Measurements from ENCODE around the gene PTGIS. TPM values are rescaled to one million over a fixed set of nuclear protein-coding genes. Genes with fewer than 3 reads are reported as not detected.

The PTGIS gene
- total RNA-seq, 1 experiment from 2014 or later = 26.9 TPM

DNA sequence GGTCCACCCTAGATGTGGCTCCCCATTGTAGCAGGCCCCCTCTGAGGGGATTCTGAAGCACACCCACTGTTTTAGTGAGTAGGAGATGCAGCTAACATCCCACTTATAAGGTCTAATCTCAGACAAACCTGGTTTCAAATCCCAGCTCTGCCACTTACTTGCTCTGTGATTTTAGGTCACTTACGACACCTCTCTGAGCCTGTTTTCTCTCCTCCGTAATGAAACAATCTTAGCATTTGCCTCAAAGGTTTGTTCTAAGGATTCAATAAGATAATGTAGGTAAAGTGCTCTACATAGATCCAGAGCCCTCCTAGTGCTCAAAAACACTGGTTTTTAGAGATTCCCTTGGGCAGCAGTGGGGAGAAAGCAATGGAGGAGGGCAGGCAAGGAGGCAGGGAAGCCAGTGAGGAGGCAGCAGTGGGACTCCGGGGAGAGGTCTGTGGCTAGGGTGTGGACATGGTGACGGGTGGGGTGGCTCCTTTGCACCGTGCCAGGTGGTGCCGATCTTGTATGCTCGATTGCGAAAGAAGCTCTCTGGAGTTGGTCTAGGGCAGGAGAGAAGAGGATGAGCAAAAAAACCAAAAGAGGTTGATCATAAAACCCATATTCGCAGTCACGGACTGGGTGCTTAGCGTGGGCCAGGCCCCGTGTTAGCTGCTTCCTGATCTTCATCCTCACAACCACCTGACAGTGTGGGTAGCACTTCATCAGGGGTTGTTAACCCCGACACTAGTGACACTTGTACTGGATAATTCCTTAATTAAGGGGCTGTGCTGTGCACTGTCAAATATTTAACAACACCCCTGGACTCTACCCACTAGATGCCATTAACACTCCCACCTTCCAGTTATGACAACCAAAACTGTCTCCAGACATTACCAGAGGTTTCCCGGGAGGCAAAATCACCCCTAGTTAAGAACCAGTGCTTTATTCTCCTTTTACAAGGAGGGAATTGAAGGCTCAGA lies 16.8 kb upstream of the PTGIS start:
- peaks cover 97% of the 10 kb centered on the region for H3K4me1 ChIP-seq (replicated peaks; ENCODE audit: insufficient read depth)
- peaks cover 76% of the 10 kb centered on the region for H3F3A ChIP-seq (ENCODE audit: insufficient read depth, low read depth)
- H3K4me2 ChIP-seq = peak overlapping the region; percentile 53
- intact Hi-C loops (cut with micrococcal nuclease; ENCODE audit: unreplicated experiment) = no loop called here
- H3K27ac ChIP-seq = peak overlapping the region; percentile 94
- H4K20me1 ChIP-seq (ENCODE audit: insufficient read depth) = no peaks in the 10 kb centered on the region
- peaks cover 7% of the 10 kb centered on the region for H3K9me3 ChIP-seq (ENCODE audit: insufficient read depth, low read depth)
- ChIA-PET CTCF (interaction anchor here (0.5 to 1.9 kb wide), 4 partner anchors 19 to 385 kb away, joined by 3 to 7 read pairs (median 4); no protein-coding TSS in a partner anchor), POLR2A (ENCODE audit: unreplicated experiment) (interaction anchor here (0.6 to 0.9 kb wide), 2 partner anchors 10 to 14 kb away, joined by 5 read pairs; no protein-coding TSS in a partner anchor)
- H3K36me3 ChIP-seq (ENCODE audit: low read depth) = no peaks in the 10 kb centered on the region; the same call in 1 of the 2 replicates
- H3K79me2 ChIP-seq (ENCODE audit: low read depth) = peaks cover under 1% of the 10 kb centered on the region; the same call in 1 of the 2 replicates
- no peak overlapping the region; the same call in 1 of the 2 replicates for H2AFZ ChIP-seq
- H3K27me3 ChIP-seq (ENCODE audit: insufficient read depth, low read depth) = no peaks in the 10 kb centered on the region
- no peak for TF ChIP-seq CTCF (conservative IDR thresholded peaks at IDR 0.05)
- no peak for TF ChIP-seq EZH2 (IDR thresholded peaks at IDR 0.05; ENCODE audit: low read depth)
- TSS peak; percentile 90 for BruUV-seq (replicated peaks)
- peak overlapping the region; percentile 15; the same call in 1 of the 2 replicates for H3K4me3 ChIP-seq
- no peaks in the 10 kb centered on the region for H3K9me2 ChIP-seq (ENCODE audit: insufficient read depth)
- peak; percentile 71 to 85 for DNase-seq

GRCh38 chr20:49583669-49584417 lies 15.9 kb upstream of the PTGIS start:
- H3K9me2 ChIP-seq (ENCODE audit: insufficient read depth) = no peaks in the 10 kb centered on the region
- H3K4me1 ChIP-seq (replicated peaks; ENCODE audit: insufficient read depth) = peaks cover 98% of the 10 kb centered on the region
- DNase-seq = peak; percentile 88 to 99
- intact Hi-C loops (cut with micrococcal nuclease; ENCODE audit: unreplicated experiment) = loop anchor here (1.0 kb wide), 3 partner anchors 9 to 22 kb away; no protein-coding TSS in a partner anchor
- H3F3A ChIP-seq (ENCODE audit: insufficient read depth, low read depth) = peaks cover 73% of the 10 kb centered on the region
- peaks cover 7% of the 10 kb centered on the region for H3K9me3 ChIP-seq (ENCODE audit: insufficient read depth, low read depth)
- TSS peak; percentile 98 for BruUV-seq (replicated peaks)
- no peaks in the 10 kb centered on the region for H4K20me1 ChIP-seq (ENCODE audit: insufficient read depth)
- no peaks in the 10 kb centered on the region; the same call in 1 of the 2 replicates for H3K36me3 ChIP-seq (ENCODE audit: low read depth)
- peak overlapping the region; percentile 94 for H3K27ac ChIP-seq
- TF ChIP-seq EZH2 (IDR thresholded peaks at IDR 0.05; ENCODE audit: low read depth) = no peak
- TF ChIP-seq CTCF (conservative IDR thresholded peaks at IDR 0.05) = no peak; the same call in 1 of the 2 replicates
- H3K79me2 ChIP-seq (ENCODE audit: low read depth) = no peaks in the 10 kb centered on the region
- H2AFZ ChIP-seq = no peak overlapping the region
- CTCF ChIA-PET = interaction anchor here (1.2 to 1.9 kb wide), 4 partner anchors 13 to 42 kb away, joined by 3 to 7 read pairs (median 4); no protein-coding TSS in a partner anchor
- peak overlapping the region; percentile 15; the same call in 1 of the 2 replicates for H3K4me3 ChIP-seq
- H3K4me2 ChIP-seq = peak overlapping the region; percentile 53
- POLR2A ChIA-PET (ENCODE audit: unreplicated experiment) = interaction anchor here (0.6 kb wide), 1 partner anchor 22 kb away, joined by 3 read pairs; no protein-coding TSS in a partner anchor
- H3K27me3 ChIP-seq (ENCODE audit: insufficient read depth, low read depth) = no peaks in the 10 kb centered on the region

GRCh38 chr20:49583343-49583668 lies 15.4 kb upstream of the PTGIS start:
- H3K4me2 ChIP-seq = peak overlapping the region; percentile 53
- no peak overlapping the region for H2AFZ ChIP-seq
- no peak overlapping the region for H3K4me3 ChIP-seq
- BruUV-seq (replicated peaks) = no TSS peak
- intact Hi-C loops (cut with micrococcal nuclease; ENCODE audit: unreplicated experiment) = loop anchor here (1.0 kb wide), 3 partner anchors 10 to 21 kb away; no protein-coding TSS in a partner anchor
- CTCF ChIA-PET = interaction anchor here (1.2 to 1.9 kb wide), 4 partner anchors 13 to 41 kb away, joined by 3 to 7 read pairs (median 4); no protein-coding TSS in a partner anchor
- H3K79me2 ChIP-seq (ENCODE audit: low read depth) = no peaks in the 10 kb centered on the region
- peaks cover 7% of the 10 kb centered on the region for H3K9me3 ChIP-seq (ENCODE audit: insufficient read depth, low read depth)
- H3K27me3 ChIP-seq (ENCODE audit: insufficient read depth, low read depth) = no peaks in the 10 kb centered on the region
- H3K36me3 ChIP-seq (ENCODE audit: low read depth) = no peaks in the 10 kb centered on the region; the same call in 1 of the 2 replicates
- peaks cover 69% of the 10 kb centered on the region for H3F3A ChIP-seq (ENCODE audit: insufficient read depth, low read depth)
- peak overlapping the region; percentile 94 for H3K27ac ChIP-seq
- no peaks in the 10 kb centered on the region for H4K20me1 ChIP-seq (ENCODE audit: insufficient read depth)
- DNase-seq = no peak
- POLR2A ChIA-PET (ENCODE audit: unreplicated experiment) = interaction anchor here (0.6 kb wide), 1 partner anchor 21 kb away, joined by 3 read pairs; no protein-coding TSS in a partner anchor
- TF ChIP-seq EZH2 (IDR thresholded peaks at IDR 0.05; ENCODE audit: low read depth) = no peak
- no peak for TF ChIP-seq CTCF (conservative IDR thresholded peaks at IDR 0.05)
- H3K4me1 ChIP-seq (replicated peaks; ENCODE audit: insufficient read depth) = peaks cover 94% of the 10 kb centered on the region
- H3K9me2 ChIP-seq (ENCODE audit: insufficient read depth) = no peaks in the 10 kb centered on the region

Data from PC-9 (cell line).